Measurements from ENCODE around the gene LSAMP. TPM values are rescaled to one million over a fixed set of nuclear protein-coding genes. Genes with fewer than 3 reads are reported as not detected.
A peak's percentile ranks its signal among the peaks of the same experiment; 100 is the strongest.

The LSAMP gene
- total and polyA plus RNA-seq, 2 of the 13 experiments (the other 11 are each of a cell fraction or from before 2014, with no cell fraction given), result not detected

DNA sequence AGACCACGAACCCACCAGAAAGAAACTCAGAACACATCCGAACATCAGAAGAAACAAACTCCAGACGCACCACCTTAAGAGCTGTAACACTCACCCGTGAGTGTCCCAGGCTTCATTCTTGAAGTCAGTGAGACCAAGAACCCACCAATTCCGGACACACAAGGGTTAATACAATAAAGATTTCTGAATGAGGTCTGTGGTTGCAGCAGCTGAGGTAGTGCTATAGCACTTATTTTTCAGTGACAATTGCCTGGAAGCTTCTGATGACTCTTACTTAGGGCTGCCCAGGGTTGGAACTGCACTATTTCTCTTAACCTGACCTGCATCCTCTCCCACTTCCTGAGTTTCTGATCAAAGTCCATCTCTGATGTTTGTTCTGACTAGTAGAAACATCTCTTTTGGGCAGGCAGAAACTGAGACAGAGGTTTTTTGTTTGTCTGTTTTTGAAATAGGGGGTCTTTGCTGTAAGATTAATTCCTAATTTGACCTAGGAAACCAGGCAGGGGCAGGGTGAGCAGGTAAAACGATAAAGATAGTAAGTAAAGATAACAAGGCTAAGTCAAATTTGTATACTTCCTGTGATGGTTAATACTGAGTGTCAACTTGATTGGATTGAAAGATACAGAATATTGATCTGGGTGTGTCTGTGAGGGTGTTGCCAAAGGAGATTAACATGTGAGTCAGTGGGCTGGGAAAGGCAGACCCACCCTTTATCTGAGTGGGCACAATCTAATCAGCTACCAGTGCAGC lies 652.9 kb downstream of the LSAMP start (continued):
- TF ChIP-seq SNAPC4 (CRISPR knock-in tag; IDR thresholded peaks at IDR 0.05) (no peak), ZNF136 (CRISPR knock-in tag; IDR thresholded peaks at IDR 0.05; ENCODE audit: low read depth) (no peak), ZBTB14 (CRISPR knock-in tag; IDR thresholded peaks at IDR 0.05) (no peak), MEIS2 (CRISPR knock-in tag; IDR thresholded peaks at IDR 0.05) (no peak), SUZ12 (IDR thresholded peaks at IDR 0.05; ENCODE audit: low read depth, low read length) (no peak), CBX2 (IDR thresholded peaks at IDR 0.05; ENCODE audit: low read depth, low read length) (no peak), CBX2 (CRISPR knock-in tag; IDR thresholded peaks at IDR 0.05; ENCODE audit: low read depth) (no peak), TCF7L2 (IDR thresholded peaks at IDR 0.05; ENCODE audit: low read depth, low read length) (no peak), ZMYM3 (CRISPR knock-in tag; IDR thresholded peaks at IDR 0.05) (no peak), FOXC1 (CRISPR knock-in tag; IDR thresholded peaks at IDR 0.05; ENCODE audit: borderline replicate concordance) (no peak), ZNF292 (CRISPR knock-in tag; IDR thresholded peaks at IDR 0.05; ENCODE audit: borderline replicate concordance, low read depth) (no peak), ZNF160 (CRISPR knock-in tag; IDR thresholded peaks at IDR 0.05) (no peak), MEIS1 (CRISPR knock-in tag; IDR thresholded peaks at IDR 0.05; ENCODE audit: borderline replicate concordance) (no peak; the same call in 1 of the 2 replicates), ZNF615 (CRISPR knock-in tag; IDR thresholded peaks at IDR 0.05; ENCODE audit: borderline replicate concordance) (no peak)
- TF ChIP-seq, protein P1, sequence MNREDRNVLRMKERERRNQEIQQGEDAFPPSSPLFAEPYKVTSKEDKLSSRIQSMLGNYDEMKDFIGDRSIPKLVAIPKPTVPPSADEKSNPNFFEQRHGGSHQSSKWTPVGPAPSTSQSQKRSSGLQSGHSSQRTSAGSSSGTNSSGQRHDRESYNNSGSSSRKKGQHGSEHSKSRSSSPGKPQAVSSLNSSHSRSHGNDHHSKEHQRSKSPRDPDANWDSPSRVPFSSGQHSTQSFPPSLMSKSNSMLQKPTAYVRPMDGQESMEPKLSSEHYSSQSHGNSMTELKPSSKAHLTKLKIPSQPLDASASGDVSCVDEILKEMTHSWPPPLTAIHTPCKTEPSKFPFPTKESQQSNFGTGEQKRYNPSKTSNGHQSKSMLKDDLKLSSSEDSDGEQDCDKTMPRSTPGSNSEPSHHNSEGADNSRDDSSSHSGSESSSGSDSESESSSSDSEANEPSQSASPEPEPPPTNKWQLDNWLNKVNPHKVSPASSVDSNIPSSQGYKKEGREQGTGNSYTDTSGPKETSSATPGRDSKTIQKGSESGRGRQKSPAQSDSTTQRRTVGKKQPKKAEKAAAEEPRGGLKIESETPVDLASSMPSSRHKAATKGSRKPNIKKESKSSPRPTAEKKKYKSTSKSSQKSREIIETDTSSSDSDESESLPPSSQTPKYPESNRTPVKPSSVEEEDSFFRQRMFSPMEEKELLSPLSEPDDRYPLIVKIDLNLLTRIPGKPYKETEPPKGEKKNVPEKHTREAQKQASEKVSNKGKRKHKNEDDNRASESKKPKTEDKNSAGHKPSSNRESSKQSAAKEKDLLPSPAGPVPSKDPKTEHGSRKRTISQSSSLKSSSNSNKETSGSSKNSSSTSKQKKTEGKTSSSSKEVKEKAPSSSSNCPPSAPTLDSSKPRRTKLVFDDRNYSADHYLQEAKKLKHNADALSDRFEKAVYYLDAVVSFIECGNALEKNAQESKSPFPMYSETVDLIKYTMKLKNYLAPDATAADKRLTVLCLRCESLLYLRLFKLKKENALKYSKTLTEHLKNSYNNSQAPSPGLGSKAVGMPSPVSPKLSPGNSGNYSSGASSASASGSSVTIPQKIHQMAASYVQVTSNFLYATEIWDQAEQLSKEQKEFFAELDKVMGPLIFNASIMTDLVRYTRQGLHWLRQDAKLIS (CRISPR knock-in tag; IDR thresholded peaks at IDR 0.05), result peak; percentile 40

All from HepG2 (cell line).